Pancreas (tissue), 10 donors: ENCODE data around the gene ANKIB1. TPM values are rescaled to one million over a fixed set of nuclear protein-coding genes. Genes with fewer than 3 reads are reported as not detected.

Source experiments
- ATAC-seq, 4 donors: fragments of 200-7000 bp; cut with Tn5 transposase; one replicate each; pipeline versions ENCODE4 v1.8.0 to v1.9.1; 2020; ENCODE audit warnings: mild to moderate bottlenecking in 4 of 4, moderate library complexity in 4 of 4
- DNase-seq, 6 donors: peaks; one replicate each; pipeline ENCODE4 v3.0.0-alpha.2; 2020
- FAIRE-seq: peaks from 2 replicates; lab custom pipeline; 2012; peaks lifted over from hg19 to GRCh38; lab: Jason Lieb, UNC
- H3K27ac ChIP-seq, 4 donors: fragments of 200-600 bp; sonication (generic); 1 replicate in 3 of 4; 2 replicates in 1 of 4; pipeline versions ENCODE4 v1.5.0 to v1.8.0; 2020
- H3K27me3 ChIP-seq, 4 donors: fragments of 200-600 bp; one replicate each; pipeline ENCODE4 v1.8.0; 2021
- H3K36me3 ChIP-seq, 3 donors: fragments of 200-600 bp; sonication (generic) in 1 of 3; one replicate each; pipeline versions ENCODE4 v1.5.0 to v1.8.0; 2020 to 2021
- H3K4me1 ChIP-seq, 3 donors: fragments of 200-600 bp; one replicate each; pipeline ENCODE4 v1.8.0; 2021
- H3K4me3 ChIP-seq, 4 donors: fragments of 200-600 bp; sonication (generic) in 2 of 4; one replicate each; pipeline versions ENCODE4 v1.5.0 to v1.8.0; 2020 to 2021
- H3K9me3 ChIP-seq, 4 donors: fragments of 200-600 bp; one replicate each; pipeline ENCODE4 v1.8.0; 2021
- WGBS, 2 donors: extraction: QIAGEN DNeasy Blood & Tissue Kit; methylation state at CpG; one replicate each; pipeline ENCODE4 v1.1.7; 2013; 5-methylcytosine and 5-hydroxymethylcytosine counted together
- intact Hi-C, 3 donors: fragments of 100-400 bp; cut with DNase I; formaldehyde crosslinking; loops; one replicate each; pipeline versions ENCODE4 v1.11.1 to v1.14.2; 2022
- polyA plus RNA-seq, 2 donors: library from polyadenylated mRNA; stranded (reverse); fragments of 200-250 nt; gene quantifications; one replicate each; pipeline ENCODE4 v1.2.3, GENCODE V29; 2013
- total RNA-seq, 6 donors: library from RNA; stranded (reverse); fragmentation: NEBNext Ultra II Directional in 4 of 6; extraction: Animal tissue kit (Norgen Biotek cat#: 25700) in 4 of 6; gene quantifications; one replicate each; pipeline versions ENCODE4 v1.2.1 to v1.2.4, GENCODE V29; 2021 to 2023
- TF ChIP-seq, protein P1 (sequence below), 4 donors: fragments of 200-600 bp; sonication (generic) in 3 of 4; IDR thresholded peaks; one replicate each; pipeline versions ENCODE4 v1.5.0 to v1.8.0; 2021; ENCODE audit warnings: antibody characterized with exemption in 4 of 4
- donor health status: healthy with polysubstance abuse.
- donor health status: DM: no; HTN: no; CAD: no; lungs with moderate emphysema.
- donor health status: DM: no; HTN: no; CAD: no.
- donor health status: control.
- donor health status: control.
- donor health status: Bipolar disorder and iron deficiency.
- donor health status: DM: yes; HTN: yes; CAD: no.
- donor health status: DM: no; HTN: no; CAD: no.
- donor health status: DM: no; HTN: no; CAD: no.
- donor health status: DM: yes; HTN: yes; CAD: no.

ANKIB1 gene
- total and polyA plus RNA-seq, 8 donors: 7.7 to 36.5 (median 20.8) TPM

DNA sequence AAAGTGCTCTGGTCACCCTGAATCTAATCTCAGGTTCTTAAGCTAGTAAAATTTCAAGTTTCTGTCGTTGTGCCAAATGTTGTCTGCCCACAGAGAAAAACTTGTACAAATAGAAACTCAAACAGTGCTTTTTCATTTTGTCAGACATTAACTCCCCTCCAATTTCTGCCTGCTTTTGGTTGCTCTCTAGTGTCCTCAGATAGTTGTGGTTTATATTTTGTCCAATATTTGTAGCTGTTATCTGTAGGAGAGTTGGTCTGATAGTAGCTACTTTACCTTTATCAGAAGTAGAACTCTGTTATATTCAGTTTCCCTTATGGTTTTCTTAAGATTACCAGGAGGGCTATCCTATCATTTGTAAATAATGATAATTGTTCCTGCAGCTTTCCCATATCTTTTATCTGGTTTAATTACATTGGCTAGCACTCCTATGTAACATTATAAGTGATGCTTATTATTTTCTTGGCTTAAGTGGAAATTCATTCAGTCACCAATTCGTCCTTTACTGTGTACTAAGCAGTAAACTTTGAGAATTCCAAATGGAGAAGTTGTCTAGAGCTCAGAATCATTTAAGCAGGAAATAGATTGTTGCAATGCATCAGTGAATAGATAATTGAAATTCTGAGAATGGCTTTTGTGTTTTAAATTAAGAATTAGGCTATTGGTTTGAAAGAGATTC, 91.0 kb downstream of the ANKIB1 start:
- no peak overlapping the region for H3K4me3 ChIP-seq
- FAIRE-seq (no peak), ATAC-seq (no peak), DNase-seq (no peak)
- 36 to 38% methylated on average over 2 of the region's 2 CpGs for whole genome bisulfite sequencing, 2 donors
- H3K27me3 ChIP-seq: no peaks in the 10 kb centered on the region
- H3K4me1 ChIP-seq: peaks cover 0 to 4% (median 0%) of the 10 kb centered on the region in 3 donors
- H3K27ac ChIP-seq: no peak overlapping the region
- no peaks in the 10 kb centered on the region for H3K36me3 ChIP-seq
- intact Hi-C loops: no loop called here
- TF ChIP-seq, protein P1, sequence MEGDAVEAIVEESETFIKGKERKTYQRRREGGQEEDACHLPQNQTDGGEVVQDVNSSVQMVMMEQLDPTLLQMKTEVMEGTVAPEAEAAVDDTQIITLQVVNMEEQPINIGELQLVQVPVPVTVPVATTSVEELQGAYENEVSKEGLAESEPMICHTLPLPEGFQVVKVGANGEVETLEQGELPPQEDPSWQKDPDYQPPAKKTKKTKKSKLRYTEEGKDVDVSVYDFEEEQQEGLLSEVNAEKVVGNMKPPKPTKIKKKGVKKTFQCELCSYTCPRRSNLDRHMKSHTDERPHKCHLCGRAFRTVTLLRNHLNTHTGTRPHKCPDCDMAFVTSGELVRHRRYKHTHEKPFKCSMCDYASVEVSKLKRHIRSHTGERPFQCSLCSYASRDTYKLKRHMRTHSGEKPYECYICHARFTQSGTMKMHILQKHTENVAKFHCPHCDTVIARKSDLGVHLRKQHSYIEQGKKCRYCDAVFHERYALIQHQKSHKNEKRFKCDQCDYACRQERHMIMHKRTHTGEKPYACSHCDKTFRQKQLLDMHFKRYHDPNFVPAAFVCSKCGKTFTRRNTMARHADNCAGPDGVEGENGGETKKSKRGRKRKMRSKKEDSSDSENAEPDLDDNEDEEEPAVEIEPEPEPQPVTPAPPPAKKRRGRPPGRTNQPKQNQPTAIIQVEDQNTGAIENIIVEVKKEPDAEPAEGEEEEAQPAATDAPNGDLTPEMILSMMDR (IDR thresholded peaks at IDR 0.05): no peak
- H3K9me3 ChIP-seq: peaks cover 0 to 3% (median 0%) of the 10 kb centered on the region in 4 donors

DNA sequence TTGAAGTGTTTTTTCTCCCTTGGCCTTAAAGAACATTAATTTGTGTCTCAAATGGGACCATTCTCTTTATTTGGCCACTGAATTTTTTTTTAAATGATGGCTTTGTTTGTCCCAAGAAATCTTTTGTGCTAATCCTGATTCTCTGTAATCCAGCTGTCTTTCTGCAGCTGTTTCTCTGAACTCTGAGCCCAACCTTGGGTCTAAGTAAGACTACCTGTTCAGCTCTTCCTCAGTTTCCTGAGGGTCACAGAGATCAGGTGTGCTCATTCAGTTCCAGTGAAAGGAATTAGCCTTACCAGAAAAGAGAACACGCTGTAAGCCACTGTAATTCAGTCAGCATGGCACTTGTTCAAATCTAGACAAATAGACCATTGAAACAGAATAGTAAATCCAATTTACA, 94.2 kb downstream of the ANKIB1 start:
- no peak for DNase-seq
- H3K4me3 ChIP-seq: no peak overlapping the region
- no peak for ATAC-seq
- intact Hi-C loops: no loop called here
- TF ChIP-seq, protein P1 (IDR thresholded peaks at IDR 0.05): no peak
- peaks cover 0 to 4% (median 0%) of the 10 kb centered on the region in 3 donors for H3K36me3 ChIP-seq
- peaks cover 0 to 3% (median 0%) of the 10 kb centered on the region in 4 donors for H3K9me3 ChIP-seq
- peaks cover 0 to 4% (median 0%) of the 10 kb centered on the region in 3 donors for H3K4me1 ChIP-seq
- H3K27ac ChIP-seq: no peak overlapping the region
- FAIRE-seq: no peak
- 97 to 98% methylated on average over 1 of the region's 1 CpG for WGBS, 2 donors
- H3K27me3 ChIP-seq: no peaks in the 10 kb centered on the region

DNA sequence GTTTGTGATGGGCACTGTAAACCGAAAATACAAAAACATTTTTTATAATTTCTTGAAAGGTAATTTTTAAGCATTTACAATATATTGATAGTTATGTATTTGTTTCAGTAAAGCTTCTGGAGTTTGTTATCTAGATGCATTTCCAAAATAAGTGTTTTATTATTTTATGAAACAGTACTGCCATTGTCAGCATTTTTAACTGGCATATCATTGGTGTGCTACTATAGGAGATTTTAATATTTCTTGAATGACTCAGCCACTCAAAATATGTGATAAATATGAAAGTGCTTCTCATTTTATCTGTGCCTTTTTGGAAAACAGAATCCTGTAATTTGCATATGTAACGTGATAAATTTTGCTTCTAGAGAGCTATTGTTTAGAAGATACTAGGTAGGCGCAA, 97.9 kb downstream of the ANKIB1 start:
- Histone ChIP-seq H3K4me3 (no peak overlapping the region), H3K9me3 (no peaks in the 10 kb centered on the region), H3K4me1 (no peaks in the 10 kb centered on the region), H3K27ac (no peak overlapping the region), H3K27me3 (no peaks in the 10 kb centered on the region), H3K36me3 (peaks cover 0 to 4% (median 0%) of the 10 kb centered on the region in 3 donors)
- no peak for DNase-seq
- FAIRE-seq: no peak
- TF ChIP-seq, protein P1 (IDR thresholded peaks at IDR 0.05): no peak
- no peak for ATAC-seq
- WGBS, 2 donors: 97% methylated on average over 3 of the region's 3 CpGs
- intact Hi-C loops: no loop called here

DNA sequence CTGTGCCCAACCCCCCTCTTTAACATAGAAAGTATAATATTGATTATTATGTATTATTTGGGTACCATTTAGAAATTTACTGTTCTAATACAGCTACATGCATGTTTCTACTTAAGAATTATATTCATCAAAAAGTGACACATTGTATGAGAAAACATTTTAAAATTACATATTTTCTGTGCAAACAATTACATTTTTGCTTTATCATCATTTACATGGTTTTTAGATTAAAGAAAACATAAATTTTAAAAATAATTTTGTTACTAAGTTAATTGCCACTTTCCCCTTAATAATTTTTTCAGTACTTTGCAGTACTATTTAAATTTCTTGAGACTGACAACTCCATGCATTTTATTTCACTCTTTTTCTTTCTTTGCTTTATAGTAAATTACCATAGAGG, 106.2 kb downstream of the ANKIB1 start:
- intact Hi-C loops: no loop called here
- FAIRE-seq (no peak), ATAC-seq (no peak), DNase-seq (no peak)
- TF ChIP-seq, protein P1 (IDR thresholded peaks at IDR 0.05): no peak
- Histone ChIP-seq H3K27ac (no peak overlapping the region), H3K4me1 (no peaks in the 10 kb centered on the region), H3K9me3 (no peaks in the 10 kb centered on the region), H3K36me3 (peaks cover 0 to 4% (median 3%) of the 10 kb centered on the region in 3 donors), H3K27me3 (no peaks in the 10 kb centered on the region), H3K4me3 (no peak overlapping the region)

DNA sequence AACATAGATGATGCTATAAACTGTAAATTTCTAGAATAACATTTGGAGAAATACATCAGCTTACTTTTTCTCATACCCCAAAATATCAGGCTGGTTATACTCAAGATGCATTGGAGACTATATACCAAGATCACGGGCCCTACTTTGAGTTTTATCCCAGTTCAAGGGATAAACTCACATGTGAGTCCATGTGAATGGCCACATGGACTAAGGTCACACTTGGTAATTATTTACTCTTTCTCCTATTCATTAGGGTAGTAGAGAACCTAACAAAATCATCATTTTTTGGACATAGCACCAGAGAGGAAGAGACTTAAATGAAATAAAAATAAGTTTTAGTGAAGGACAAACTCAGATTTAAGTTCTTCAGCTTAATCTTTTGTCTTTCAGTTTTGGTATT, 108.4 kb downstream of the ANKIB1 start:
- 91 to 97% methylated on average over 1 of the region's 1 CpG for whole genome bisulfite sequencing, 2 donors
- H3K36me3 ChIP-seq: peaks cover 0 to 4% (median 3%) of the 10 kb centered on the region in 3 donors
- H3K4me1 ChIP-seq: no peaks in the 10 kb centered on the region
- H3K27me3 ChIP-seq: no peaks in the 10 kb centered on the region
- no peak overlapping the region for H3K27ac ChIP-seq
- no peaks in the 10 kb centered on the region for H3K9me3 ChIP-seq
- DNase-seq (no peak), FAIRE-seq (no peak), ATAC-seq (no peak)
- intact Hi-C loops: no loop called here
- TF ChIP-seq, protein P1 (IDR thresholded peaks at IDR 0.05): no peak
- H3K4me3 ChIP-seq: no peak overlapping the region
